NCI-H2196 treated with DMSO at 0.1 percent for 48 hours (cell line): ENCODE results near the gene SULT1C2.

ENCODE experiments used
- DNase-seq: peaks from one replicate; lab custom pipeline; 2025; ENCODE audit not compliant: unreplicated experiment; lab: John Stamatoyannopoulos, UW

The SULT1C2 gene

GRCh38 chr2:108287169-108287568 is 1.5 kb upstream of the SULT1C2 start:
- no peak for DNase-seq

GRCh38 chr2:108293850-108294249 is 5.2 kb downstream of the SULT1C2 start:
- DNase-seq: no peak

- no peak for DNase-seq
Measured at GRCh38 chr2:108297436-108298141, 8.9 kb downstream of the SULT1C2 start.

- DNase-seq: no peak
Measured at GRCh38 chr2:108301558-108301957, 12.9 kb downstream of the SULT1C2 start.

GRCh38 chr2:108304975-108305374 is 16.3 kb downstream of the SULT1C2 start:
- DNase-seq: no peak

GRCh38 chr2:108305901-108306300 is 17.2 kb downstream of the SULT1C2 start:
- DNase-seq: no peak

GRCh38 chr2:108309903-108310302 is 21.2 kb downstream of the SULT1C2 start:
- DNase-seq: no peak

GRCh38 chr2:108314586-108315296 is 26.0 kb downstream of the SULT1C2 start:
- no peak for DNase-seq

- DNase-seq: no peak
Measured at GRCh38 chr2:108315444-108315934, 26.8 kb downstream of the SULT1C2 start.

- DNase-seq: no peak
Measured at GRCh38 chr2:108316033-108316432, 27.3 kb downstream of the SULT1C2 start.

GRCh38 chr2:108316461-108317258 is 28.0 kb downstream of the SULT1C2 start:
- no peak for DNase-seq

- no peak for DNase-seq
Measured at GRCh38 chr2:108320326-108320922, 31.7 kb downstream of the SULT1C2 start.

- DNase-seq: no peak
Measured at GRCh38 chr2:108323619-108324018, 34.9 kb downstream of the SULT1C2 start.

- no peak for DNase-seq
Measured at GRCh38 chr2:108324531-108325255, 36.0 kb downstream of the SULT1C2 start.

GRCh38 chr2:108325756-108326155 is 37.1 kb downstream of the SULT1C2 start:
- no peak for DNase-seq

- no peak for DNase-seq
Measured at GRCh38 chr2:108329771-108330170, 41.1 kb downstream of the SULT1C2 start.

- no peak for DNase-seq
Measured at GRCh38 chr2:108330979-108331378, 42.3 kb downstream of the SULT1C2 start.

- no peak for DNase-seq
Measured at GRCh38 chr2:108345951-108346350, 57.3 kb downstream of the SULT1C2 start.

GRCh38 chr2:108346827-108347226 is 58.1 kb downstream of the SULT1C2 start:
- DNase-seq: no peak

- no peak for DNase-seq
Measured at GRCh38 chr2:108347786-108348185, 59.1 kb downstream of the SULT1C2 start.
